Astrocyte of the hippocampus (primary cell): ENCODE results near the gene SETX.

ENCODE experiments used
- DNase-seq: peaks from one replicate; pipeline ENCODE4 v3.0.0; 2011; ENCODE audit warnings: low read depth, low spot score

The SETX gene

GRCh38 chr9:132239999-132240840 is 114.6 kb downstream of the SETX start:
- no peak for DNase-seq

DNA sequence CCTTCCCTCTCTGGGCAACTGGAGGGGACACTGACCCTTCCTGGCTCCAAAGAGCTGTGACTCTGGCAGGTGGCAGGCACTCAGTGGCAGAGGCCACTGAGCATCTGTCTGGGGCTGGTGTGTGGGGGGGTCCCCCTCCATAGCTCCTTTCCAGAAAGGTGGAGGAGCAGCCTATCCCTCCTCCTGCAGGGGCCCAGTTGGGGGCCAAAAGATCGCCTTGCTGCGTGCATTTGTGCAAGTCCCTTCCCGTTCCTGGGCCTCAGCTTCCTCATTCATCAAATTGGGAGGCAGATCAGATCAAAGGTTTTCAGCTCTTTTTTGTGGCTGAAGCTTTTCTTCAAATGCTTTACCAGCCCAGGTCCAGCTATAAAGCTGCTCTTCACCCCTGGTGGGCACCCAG is 115.3 kb downstream of the SETX start:
- no peak for DNase-seq

DNA sequence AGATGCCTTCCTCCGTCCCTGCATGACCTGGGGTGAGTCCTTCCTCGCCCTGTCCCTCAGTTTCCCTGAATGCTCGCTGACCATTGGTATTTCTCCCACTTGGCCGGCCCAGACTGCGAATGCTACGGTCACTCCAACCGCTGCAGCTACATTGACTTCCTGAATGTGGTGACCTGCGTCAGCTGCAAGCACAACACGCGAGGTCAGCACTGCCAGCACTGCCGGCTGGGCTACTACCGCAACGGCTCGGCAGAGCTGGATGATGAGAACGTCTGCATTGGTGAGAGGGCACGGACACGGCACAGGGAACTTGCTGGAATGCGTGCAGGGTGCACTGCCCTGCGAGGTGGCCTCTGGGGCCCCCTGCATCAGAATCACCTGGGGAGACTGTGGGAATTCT is 115.8 kb downstream of the SETX start:
- no peak for DNase-seq

GRCh38 chr9:132238026-132238972 is 116.5 kb downstream of the SETX start:
- DNase-seq = no peak

GRCh38 chr9:132237481-132237880 is 117.3 kb downstream of the SETX start:
- DNase-seq = no peak

DNA sequence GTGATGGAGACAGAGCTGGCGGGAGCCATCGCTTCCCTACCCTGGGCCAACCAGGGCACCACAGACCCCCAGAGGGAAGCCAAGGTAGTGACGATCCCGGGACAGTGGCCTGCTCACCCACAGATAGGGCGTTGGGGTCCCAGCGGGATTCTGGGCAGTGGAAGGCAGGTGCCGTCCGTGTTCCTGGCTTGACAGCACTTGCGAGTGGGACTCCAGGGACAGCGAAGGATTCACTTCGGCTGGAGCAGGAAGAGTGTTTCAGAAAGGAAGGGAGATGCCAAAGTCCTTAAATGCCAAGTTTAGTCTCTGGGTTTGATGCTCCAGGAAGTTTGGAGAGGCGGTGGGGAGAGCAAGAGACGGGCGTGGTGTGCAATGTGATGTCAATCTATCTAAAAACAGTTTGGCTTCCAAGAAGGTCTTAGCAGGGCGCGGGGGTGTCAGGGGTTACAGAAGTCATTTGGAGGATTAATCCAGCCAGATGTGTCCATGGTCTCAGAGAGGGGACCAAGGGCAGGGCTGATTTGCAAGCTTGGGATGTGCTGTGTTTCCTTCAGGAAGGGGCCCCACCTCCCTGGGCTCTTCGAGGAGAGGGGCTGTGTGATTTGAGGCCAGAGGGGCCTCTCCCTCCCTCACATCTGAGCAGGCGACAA is 118.0 kb downstream of the SETX start:
- DNase-seq = no peak

DNA sequence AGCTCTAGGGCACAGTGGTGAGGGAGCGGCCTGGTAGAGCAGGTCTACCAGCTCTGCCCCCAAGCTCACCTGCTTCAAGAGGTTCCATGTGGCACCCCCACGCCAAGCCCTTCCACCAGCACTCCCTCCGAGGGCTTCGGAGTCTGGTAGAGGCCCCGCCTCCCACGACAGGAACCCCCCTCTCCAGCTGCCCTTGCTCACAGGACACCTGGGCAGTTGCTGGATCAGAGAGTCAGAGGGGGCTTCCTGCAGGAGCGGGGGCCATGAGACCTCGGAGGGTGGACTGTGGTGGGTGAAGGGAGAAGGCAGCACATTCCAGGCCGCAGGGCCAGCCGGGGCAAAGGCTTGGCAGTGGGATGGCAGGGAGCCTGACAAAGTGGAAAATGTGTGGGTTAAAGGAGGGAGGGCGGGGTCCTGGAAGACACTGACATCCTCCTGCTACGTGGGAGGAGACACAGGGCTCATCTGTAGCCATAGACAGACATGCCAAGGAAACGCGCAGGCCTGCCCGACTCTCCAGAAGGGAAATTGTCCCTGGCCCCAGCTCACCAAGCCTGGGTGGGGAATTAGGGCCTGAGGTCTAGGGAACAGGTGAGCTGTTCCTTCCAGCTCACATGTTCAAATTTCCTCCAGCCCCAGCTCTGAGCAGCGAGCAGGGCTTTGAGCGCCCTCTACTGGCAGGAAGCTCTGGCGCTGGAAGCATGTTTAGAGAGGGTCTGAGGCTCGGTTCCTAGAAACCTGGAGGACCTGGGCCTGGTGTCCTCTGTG is 118.7 kb downstream of the SETX start:
- DNase-seq = peak; percentile 86

GRCh38 chr9:132235125-132235524 is 119.7 kb downstream of the SETX start:
- no peak for DNase-seq

DNA sequence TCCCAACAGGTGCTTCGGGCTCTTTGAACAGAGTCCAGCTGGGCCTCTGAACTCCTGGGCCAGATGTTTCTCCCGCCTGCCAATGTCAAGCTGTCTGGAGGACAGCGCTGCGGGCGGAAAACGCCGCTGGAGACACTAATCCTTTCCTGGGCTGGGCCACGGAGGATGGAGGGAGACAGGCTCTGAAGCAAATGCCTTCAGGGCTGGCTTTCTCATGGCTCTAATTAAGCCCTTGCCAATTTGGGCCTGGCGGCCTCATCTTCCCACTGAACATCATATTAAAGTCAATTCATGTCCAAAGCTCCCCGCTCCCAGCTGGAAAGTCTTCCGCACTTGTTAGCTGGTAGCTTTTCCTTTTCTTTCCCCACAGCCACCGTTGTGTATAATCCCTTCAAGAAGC is 120.3 kb downstream of the SETX start:
- DNase-seq = no peak

DNA sequence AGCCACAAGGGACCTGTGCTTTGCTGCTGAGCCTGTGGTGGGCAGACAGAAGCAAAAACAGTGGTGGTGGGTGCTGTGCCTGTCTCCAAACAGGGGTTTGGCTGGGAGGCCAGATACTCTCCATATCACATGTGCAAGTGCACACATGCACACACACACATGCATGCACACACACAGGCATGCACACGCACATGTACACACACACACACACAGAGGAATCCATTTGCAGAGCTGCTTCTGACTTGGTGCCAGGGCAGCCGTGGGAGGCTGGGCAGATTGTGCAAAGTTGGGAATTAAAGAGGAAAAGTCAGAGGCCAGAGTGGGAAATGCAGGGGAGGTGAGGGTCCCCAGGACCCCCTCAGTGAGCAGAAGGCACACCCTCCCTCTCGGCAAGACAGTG is 121.6 kb downstream of the SETX start:
- DNase-seq = no peak

DNA sequence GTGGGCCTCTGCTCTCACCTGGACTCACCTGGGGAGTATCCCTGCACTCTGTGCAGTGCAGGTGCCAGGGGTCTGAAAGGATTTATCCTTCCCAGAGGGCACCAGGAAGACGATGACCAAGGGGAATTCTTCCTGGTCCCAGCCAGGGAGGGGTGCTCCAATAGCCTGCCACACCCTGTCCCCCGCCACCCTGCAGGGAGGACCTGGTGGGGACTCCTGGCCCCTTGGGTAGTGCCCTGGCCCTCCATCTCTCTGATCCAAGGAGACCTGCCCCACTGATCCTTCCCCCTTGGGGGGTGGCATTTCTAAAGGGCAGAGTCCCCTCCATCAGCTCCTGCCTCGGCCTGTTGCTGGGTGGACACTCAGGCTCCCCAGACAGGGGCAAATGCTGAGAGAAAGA is 122.3 kb downstream of the SETX start:
- no peak for DNase-seq

GRCh38 chr9:132231019-132231701 is 123.6 kb downstream of the SETX start:
- no peak for DNase-seq

- no peak for DNase-seq
Observed at GRCh38 chr9:132230605-132231004, 124.2 kb downstream of the SETX start.

DNA sequence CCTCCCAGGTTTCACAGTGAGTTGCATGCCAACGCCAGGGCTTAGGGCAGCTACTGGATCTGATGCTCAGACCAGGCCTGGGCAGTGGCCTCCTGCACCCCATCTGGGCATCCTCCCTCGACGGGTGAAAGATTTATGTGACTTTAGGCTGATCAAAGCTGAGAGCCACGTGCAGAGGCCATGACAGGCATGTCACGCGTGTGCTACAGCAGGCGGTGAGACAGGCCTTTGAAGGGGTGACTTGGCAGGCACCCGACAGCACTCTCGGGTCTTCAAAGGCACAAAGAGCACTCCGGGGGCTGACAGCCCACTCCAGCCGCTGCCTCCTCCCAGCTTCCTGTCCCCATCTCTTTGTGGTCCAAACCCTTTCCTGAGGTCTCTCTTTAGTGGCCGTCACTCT is 126.7 kb downstream of the SETX start:
- no peak for DNase-seq

- DNase-seq = no peak
Observed at GRCh38 chr9:132226571-132227430, 128.0 kb downstream of the SETX start.

DNA sequence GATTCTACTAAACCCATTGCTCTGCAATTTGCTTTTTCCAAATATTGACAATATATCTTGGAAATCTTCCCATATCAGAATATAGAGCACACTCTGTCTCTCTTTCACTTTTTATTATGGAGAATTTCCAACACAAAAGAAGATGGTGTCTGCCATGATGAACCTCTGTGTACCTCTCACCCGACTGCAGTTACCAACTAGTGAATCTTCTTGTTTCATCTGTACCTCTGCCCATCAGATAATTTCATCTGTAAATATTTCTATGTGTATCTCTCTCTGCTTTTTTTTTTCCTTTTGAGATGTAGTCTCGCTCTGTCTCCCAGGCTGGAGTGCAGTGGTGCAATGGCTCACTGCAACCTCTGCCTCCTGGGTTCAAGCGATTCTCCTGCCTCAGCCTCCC is 130.1 kb downstream of the SETX start:
- no peak for DNase-seq

DNA sequence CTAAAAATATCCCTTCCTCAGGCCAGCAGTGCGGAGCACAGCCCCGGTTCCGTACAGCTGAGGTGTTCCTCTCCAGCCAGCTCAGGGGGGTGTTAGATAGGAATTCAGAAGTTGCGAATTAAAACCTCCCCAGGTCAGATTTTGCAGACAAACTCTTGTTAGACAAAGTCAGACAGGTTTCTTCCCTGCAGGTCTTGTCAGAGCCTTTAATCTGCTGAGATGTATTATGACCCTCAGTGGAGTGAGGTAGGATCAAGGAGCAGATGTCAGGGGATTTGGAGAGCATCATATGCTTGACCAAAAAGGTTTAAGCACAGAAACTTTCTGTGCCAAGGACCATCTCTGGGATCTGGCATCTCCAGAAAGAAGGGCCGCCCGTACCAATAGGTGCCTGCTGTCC is 132.8 kb downstream of the SETX start:
- no peak for DNase-seq

- no peak for DNase-seq
Observed at GRCh38 chr9:132218208-132218607, 136.6 kb downstream of the SETX start.

GRCh38 chr9:132216861-132217619 is 137.7 kb downstream of the SETX start:
- DNase-seq = no peak
